Psoas muscle (tissue), 8 donors: ENCODE measurements around the gene TMEM44. TPM values are rescaled to one million over a fixed set of nuclear protein-coding genes. Genes with fewer than 3 reads are reported as not detected.
"Not testable (repeated sequence)": the region's sequence is repeated elsewhere in the genome, so short reads cannot be mapped to it uniquely, and the experiment has no call there.

Experiments used
- ATAC-seq, 4 donors: fragments of 200-7000 bp; cut with Tn5 transposase; one replicate each; pipeline ENCODE4 v1.9.1; 2020; ENCODE audit warnings: moderate library complexity in 3 of 4, mild to moderate bottlenecking in 2 of 4
- DNase-seq, 2 donors: peaks; one replicate each; pipeline ENCODE4 v3.0.0-alpha.2; 2020
- H3K27ac ChIP-seq: fragments of 200-600 bp; one replicate; pipeline ENCODE4 v1.8.0; 2022
- H3K27me3 ChIP-seq, 3 donors: fragments of 200-600 bp in 1 of 3; one replicate each; pipeline versions ENCODE4 v1.6.1 to v1.8.0; 2013 to 2022; ENCODE audit warnings: low read length in 2 of 3, mild to moderate bottlenecking in 2 of 3, moderate library complexity in 1 of 3; ENCODE audit not compliant: insufficient read depth in 3 of 3
- H3K36me3 ChIP-seq, 2 donors: fragments of 200-600 bp in 1 of 2; one replicate each; pipeline versions ENCODE4 v1.6.1 to v1.8.0; 2013 to 2022; ENCODE audit warnings: low read depth in 1 of 2, mild to moderate bottlenecking in 1 of 2, moderate library complexity in 1 of 2; ENCODE audit not compliant: insufficient read depth in 1 of 2
- H3K4me1 ChIP-seq: fragments of 200-600 bp; one replicate; pipeline ENCODE4 v1.8.0; 2022
- H3K4me3 ChIP-seq: fragments of 200-600 bp; one replicate; pipeline ENCODE4 v1.8.0; 2022; ENCODE audit warnings: mild to moderate bottlenecking
- H3K9me3 ChIP-seq: fragments of 200-600 bp; one replicate; pipeline ENCODE4 v1.8.0; 2022
- CTCF ChIP-seq: fragments of 200-600 bp; IDR thresholded peaks from one replicate; pipeline ENCODE4 v1.8.0; 2022; ENCODE audit warnings: antibody characterized with exemption
- WGBS, 3 donors: extraction: QIAGEN DNeasy Blood & Tissue Kit; methylation state at CpG; one replicate each; pipeline versions ENCODE4 v1.1.6 to v1.1.7; 2013; 5-methylcytosine and 5-hydroxymethylcytosine counted together
- intact Hi-C, 2 donors: fragments of 100-400 bp; cut with DNase I; formaldehyde crosslinking; loops; one replicate each; pipeline versions ENCODE4 v1.11.0 to v1.14.2; 2022
- polyA plus RNA-seq, 3 donors: library from polyadenylated mRNA; stranded (reverse); fragments of 200-250 nt; gene quantifications; one replicate each; pipeline ENCODE4 v1.2.3, GENCODE V29; 2013
- total RNA-seq, 4 donors: library from RNA; stranded (reverse); fragmentation: NEBNext Ultra II Directional in 2 of 4; extraction: Animal tissue kit (Norgen Biotek cat#: 25700) in 2 of 4; gene quantifications; one replicate each; pipeline versions ENCODE4 v1.2.1 to v1.2.4, GENCODE V29; 2021 to 2023
- donor health status: healthy with polysubstance abuse.
- donor health status: DM: no; HTN: no; CAD: no; lungs with moderate emphysema.
- donor health status: Bipolar disorder and iron deficiency.
- donor health status: healthy.
- donor health status: DM: yes; HTN: yes; CAD: no.
- donor health status: DM: no; HTN: no; CAD: no.
- donor health status: DM: no; HTN: no; CAD: no.
- donor health status: DM: yes; HTN: yes; CAD: no.

Gene TMEM44
- total and polyA plus RNA-seq, 7 donors: 2.0 to 4.4 (median 3.1) TPM

- DNase-seq (no peak), ATAC-seq (peak in 1 of 4 donors; percentile 7)
- Histone ChIP-seq H3K4me1 (no peaks in the 10 kb centered on the region), H3K9me3 (no peaks in the 10 kb centered on the region), H3K27me3 (no peaks in the 10 kb centered on the region), H3K27ac (no peak overlapping the region), H3K36me3 (no peaks in the 10 kb centered on the region), H3K4me3 (peak overlapping the region; percentile 74)
- WGBS, 3 donors: 74 to 77% (median 74%) methylated on average over 11 of the region's 11 CpGs
- no peak for TF ChIP-seq CTCF
- intact Hi-C loops: no loop called here
These were observed 902 bp downstream of the TMEM44 start for GRCh38 chr3:194632226-194632808.

- no peaks in the 10 kb centered on the region for H3K9me3 ChIP-seq
- no peak for TF ChIP-seq CTCF
- H3K27me3 ChIP-seq: no peaks in the 10 kb centered on the region
- WGBS, 3 donors: 93 to 100% (median 95%) methylated on average over 4 of the region's 4 CpGs
- H3K36me3 ChIP-seq: no peaks in the 10 kb centered on the region
- H3K4me1 ChIP-seq: no peaks in the 10 kb centered on the region
- H3K27ac ChIP-seq: no peak overlapping the region
- no peak overlapping the region for H3K4me3 ChIP-seq
- ATAC-seq (no peak), DNase-seq (no peak)
- intact Hi-C loops: no loop called here
These were observed 1.5 kb downstream of the TMEM44 start for GRCh38 chr3:194631696-194632095.

GRCh38 chr3:194630681-194631080 is 2.5 kb downstream of the TMEM44 start:
- intact Hi-C loops: not testable (repeated sequence)

GRCh38 chr3:194624956-194625355 is 8.3 kb downstream of the TMEM44 start:
- H3K36me3 ChIP-seq: peaks cover 0 to 5% of the 10 kb centered on the region in 2 donors
- no peak for TF ChIP-seq CTCF
- no peaks in the 10 kb centered on the region for H3K27me3 ChIP-seq
- WGBS, 3 donors: 94 to 99% (median 95%) methylated on average over 6 of the region's 6 CpGs
- DNase-seq (no peak), ATAC-seq (peak in 1 of 4 donors; percentile 31)
- intact Hi-C loops: no loop called here
- no peak overlapping the region for H3K4me3 ChIP-seq
- no peaks in the 10 kb centered on the region for H3K9me3 ChIP-seq
- H3K4me1 ChIP-seq: no peaks in the 10 kb centered on the region
- H3K27ac ChIP-seq: no peak overlapping the region

More at GRCh38 chr3:194630681-194631080, 2.5 kb downstream of the TMEM44 start:
- not testable (repeated sequence) for DNase-seq, H3K9me3 ChIP-seq, H3K27me3 ChIP-seq, H3K4me1 ChIP-seq, H3K4me3 ChIP-seq, H3K36me3 ChIP-seq, ATAC-seq, H3K27ac ChIP-seq
- WGBS, 3 donors: 92 to 93% (median 93%) methylated on average over 27 to 29 of the region's 29 CpGs

GRCh38 chr3:194623449-194624290 is 9.5 kb downstream of the TMEM44 start:
- 93 to 94% (median 93%) methylated on average over 25 of the region's 25 CpGs for WGBS, 3 donors
- no peak for TF ChIP-seq CTCF
- no peak for ATAC-seq
- H3K27ac ChIP-seq: no peak overlapping the region
- no peaks in the 10 kb centered on the region for H3K9me3 ChIP-seq
- H3K27me3 ChIP-seq: no peaks in the 10 kb centered on the region
- H3K4me3 ChIP-seq: no peak overlapping the region
- no peaks in the 10 kb centered on the region for H3K4me1 ChIP-seq
- H3K36me3 ChIP-seq: peaks cover 0 to 5% of the 10 kb centered on the region in 2 donors
- intact Hi-C loops: no loop called here
- DNase-seq: no peak
